Measurements from ENCODE around the gene HECTD2.
A peak's percentile ranks its signal among the peaks of the same experiment; 100 is the strongest.
"Not testable (repeated sequence)": the region's sequence is repeated elsewhere in the genome, so short reads cannot be mapped to it uniquely, and the experiment has no call there.

The HECTD2 gene

DNA sequence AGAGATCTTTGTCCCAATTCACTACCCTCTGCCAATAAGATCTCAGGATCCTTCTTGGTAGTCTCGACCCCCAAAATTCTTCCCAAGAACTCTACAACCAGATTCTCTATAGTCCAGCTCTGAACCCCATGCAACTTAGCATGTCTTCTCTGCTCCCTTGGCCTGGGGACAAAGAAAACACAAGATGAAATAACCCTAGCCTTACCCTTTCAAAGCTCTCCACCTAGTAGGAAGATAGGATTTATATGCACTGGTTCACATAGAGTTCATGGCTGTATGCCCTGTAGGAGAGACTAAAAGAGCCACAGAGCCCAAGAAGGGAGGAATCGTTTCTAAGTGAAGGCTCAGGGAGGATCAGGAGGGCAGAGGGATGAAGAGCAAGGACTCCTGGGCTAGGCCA, 126.6 kb downstream of the HECTD2 start:
- DNase-seq: no peak

DNA sequence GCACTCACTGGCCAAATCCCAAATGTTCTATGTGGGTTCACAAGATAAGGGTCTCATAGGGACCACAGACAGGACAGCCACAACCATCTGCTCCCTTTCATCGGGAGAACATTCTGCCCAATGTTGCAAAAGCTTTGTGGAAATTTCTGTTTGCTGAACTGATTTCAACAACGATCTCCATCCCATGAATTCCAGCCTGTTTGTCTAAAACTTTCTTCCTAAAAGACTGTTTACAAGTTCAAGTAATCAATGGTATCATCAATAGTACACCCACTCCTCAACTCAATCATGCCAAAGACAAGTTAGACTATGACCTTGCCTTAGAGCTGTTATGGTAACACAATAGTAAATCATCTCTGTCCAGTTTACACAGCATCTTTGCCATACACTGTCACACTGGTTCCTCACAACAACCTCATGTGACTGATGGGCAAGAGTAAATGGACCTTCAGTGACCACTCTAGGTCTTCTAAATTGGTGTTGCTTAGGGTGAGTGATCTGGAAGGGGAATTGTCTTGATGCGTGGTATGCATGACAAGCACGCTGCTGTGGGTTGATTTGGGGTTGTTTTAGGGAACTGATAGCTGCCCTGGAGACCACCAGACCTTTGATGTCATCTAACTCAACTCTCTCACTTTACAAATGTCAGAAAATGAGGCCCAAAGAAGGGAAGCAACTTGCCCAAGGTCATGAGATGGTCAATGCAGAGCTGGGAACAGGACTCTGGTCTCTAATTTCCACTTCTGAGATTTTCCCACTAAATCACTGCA, 127.7 kb downstream of the HECTD2 start:
- DNase-seq: no peak

DNA sequence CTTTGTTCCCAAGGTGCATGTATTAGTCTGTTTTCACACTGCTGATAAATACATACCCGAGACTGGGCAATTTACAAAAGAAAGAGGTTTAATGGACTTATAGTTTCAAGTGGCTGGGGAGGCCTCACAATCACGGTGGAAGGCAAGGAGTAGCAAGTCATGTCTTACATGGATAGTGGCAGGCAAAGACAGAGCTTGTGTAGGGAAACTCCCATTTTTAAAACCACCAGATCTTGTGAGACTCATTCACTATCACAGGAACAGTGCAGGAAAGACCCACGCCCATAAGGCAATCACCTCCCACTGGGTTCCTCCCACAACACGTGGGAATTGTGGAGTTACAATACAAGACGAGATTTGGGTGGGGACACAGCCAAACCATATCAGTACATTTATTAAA, 129.8 kb downstream of the HECTD2 start:
- no peak for DNase-seq

DNA sequence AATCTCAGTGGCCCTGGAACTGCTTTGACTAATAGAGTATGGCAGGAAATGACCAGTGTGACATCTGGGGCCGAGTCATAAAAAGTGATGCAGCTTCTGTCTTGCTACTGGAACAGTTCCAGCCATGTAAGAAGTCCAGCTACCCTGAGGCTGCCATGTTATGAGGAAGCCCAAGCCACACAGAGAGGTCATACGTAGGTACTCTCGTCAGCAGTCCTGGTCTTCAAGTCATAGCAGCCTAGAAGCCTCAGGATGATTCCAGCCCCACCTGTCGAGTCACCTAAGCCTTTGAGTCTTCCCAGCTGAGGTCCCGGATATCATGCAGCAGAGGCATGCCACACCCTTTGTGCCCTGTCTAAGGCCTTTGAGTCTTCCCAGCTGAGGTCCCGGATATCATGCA, 130.6 kb downstream of the HECTD2 start:
- no peak for DNase-seq

DNA sequence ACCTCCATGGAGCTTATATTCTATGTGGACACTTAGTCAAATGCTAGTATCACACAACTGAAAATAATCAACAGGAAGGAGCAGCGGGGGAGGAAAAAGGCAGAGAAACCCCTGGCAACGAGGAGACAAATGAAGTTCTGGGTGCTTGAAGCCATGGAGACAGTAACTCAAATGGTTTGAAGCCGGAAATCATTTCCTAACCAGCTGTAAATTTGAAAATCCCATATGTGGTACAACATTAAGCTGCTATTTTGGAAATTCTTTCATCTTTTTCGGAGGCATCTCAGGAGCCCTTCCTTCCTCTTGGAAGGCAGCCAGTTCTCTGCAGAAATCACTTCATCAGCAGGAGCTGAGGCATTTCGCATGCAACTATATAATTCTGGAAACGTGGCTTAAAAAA, 131.3 kb downstream of the HECTD2 start:
- peak in 14 of 56 donors; percentile 7 to 67 (median 36) for DNase-seq

DNA sequence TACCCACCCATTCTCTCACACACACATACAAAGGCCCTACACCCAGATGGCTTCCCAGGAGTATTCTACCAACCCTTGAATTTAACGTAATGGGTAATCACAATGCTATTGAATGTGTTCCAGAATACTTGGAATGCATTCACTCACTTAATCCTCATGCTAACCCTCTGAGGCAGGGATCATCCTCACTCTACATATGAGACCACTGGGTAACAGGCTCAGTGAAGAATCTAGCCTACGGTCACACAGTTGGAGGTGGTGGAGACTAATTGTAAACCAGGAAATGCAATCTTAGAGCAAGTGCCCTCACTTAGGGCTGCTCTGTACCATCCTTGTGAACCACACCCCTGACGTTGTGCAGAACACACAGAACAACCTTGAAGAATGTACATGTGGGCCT, 135.2 kb downstream of the HECTD2 start:
- no peak for DNase-seq

DNA sequence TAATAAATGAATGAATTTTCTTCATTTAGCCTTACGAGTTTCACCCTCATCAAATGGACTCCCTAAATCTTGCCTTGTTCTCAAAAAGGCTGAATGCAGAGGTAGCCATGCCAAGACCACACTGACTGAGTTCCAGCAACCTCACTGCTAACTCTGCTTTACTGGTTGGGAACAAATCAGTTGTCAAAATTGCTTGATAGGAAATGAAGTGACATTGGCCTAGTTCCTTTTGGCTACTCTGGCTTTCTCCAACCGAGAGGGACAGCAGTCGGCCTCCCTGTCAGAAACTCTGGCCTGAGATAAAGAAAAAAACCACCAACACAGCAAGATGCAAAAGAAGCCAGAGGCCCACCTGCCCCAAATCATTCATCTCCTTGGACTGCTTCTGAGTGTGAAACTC, 135.7 kb downstream of the HECTD2 start:
- DNase-seq: no peak

DNA sequence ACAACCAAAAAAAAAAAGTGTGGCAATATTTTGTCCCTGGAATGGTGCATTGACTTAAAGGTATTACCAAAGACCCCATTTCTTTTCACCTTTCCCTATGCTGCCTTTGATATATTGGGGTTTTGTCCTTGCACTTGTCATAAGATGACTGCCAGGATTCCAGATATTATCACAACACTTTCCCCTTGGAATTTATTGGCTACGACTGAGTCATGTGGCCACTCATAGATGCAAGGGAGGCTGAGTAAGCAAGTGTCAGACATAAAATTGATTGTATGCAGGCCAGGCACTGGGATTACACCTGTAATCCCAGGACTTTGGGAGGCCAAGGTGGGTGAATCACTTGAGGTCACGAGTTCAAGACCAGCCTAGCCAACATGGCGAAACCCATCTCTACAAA, 139.1 kb downstream of the HECTD2 start:
- no peak for DNase-seq

DNA sequence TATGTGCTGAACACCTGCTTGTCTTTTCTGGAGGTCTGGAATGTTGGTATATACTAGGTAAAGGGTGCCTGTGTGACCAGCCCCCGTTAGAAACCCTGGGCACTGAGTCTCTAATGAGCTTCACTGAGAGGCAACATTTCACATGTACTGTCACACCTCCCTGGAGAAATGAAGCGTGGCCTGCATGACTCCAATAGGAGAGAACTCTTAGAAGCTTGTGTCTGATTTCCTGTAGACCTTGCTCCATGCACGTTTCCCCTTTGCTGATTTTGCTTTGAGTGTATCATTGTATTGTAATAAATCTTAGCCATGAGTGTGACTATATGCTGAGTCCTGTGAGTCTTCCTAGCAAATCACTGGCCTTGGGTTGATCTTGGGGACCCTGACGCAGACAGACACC, 139.9 kb downstream of the HECTD2 start:
- DNase-seq: no peak

DNA sequence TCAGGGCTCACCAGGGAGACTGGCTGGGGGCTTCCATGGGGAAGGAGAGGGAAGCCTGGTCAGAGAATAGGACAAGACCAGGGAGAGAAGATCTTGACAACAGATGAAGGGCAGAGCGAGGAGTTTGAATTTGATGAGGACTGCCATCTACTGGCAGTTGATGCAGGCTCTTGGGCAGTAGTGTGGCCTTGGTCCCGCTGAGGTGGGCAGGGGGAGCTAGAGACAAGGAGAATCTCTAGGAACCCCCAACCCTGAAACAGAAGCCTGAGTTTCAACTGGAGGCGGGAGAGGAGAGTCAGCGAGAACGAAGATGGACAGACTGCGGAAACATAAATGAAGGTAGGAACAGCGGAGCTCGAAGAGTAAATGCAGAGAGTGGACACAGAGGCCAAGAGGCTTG, 141.7 kb downstream of the HECTD2 start:
- DNase-seq: peak in 37 of 56 donors; percentile 5 to 65 (median 28)

DNA sequence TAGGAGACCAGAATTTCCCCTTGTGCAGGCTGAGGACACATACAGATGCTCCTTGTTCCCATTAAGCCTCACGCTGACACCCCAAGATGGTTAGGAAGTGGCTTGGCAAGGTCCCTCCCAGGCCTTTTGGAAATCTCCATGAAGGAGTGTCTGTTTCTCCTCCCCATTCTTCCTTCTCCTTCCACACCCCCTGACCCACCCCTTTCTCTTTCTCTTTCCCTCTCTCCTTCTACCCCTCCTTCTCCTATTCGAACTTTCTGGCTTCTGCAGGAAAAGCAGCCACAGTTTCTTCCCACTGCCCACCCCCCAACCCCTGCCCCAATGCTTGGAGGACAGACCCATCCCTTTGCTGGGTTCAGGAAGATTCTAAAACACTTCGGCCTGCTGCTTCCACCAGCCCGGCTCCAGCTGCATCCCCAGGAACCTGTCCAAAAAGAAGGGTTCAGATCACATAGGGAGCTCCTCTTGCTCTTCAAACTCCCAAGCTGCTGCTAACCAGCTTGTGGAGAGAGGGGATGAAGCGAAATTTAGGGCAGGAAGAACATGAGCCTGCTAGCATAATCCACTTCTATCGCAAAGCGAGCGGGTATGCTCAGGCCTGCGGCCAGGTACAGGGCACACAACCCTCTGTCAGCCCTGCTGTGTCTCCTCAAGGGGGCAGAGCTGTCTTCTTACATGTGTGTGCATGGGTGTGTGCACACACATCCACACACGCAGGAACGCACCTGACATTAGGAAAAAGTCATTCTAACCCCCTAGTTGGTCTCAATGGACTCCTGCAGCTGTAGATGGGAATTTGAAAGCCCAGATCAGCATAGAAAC, 142.3 kb downstream of the HECTD2 start:
- peak in 7 of 56 donors; percentile 6 to 35 (median 9) for DNase-seq

DNA sequence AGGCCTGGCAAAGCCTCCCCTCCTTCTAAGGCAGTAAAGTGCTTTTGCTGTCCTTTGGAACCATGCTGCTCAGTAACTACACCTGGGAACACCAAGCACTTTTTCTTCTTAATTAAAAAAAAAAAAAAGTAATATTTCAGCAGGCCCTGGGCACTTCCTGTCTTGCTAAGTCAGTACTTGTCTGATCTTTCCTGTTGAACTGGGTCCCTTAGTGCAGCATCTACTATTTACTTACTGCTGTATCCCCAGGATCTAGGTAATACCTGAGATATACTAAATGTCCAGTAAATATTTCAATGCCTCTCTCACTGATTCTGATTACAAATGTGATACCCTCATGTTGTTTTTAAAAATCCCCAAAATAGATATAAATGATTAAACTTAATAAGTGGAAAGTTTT, 145.3 kb downstream of the HECTD2 start:
- no peak for DNase-seq

DNA sequence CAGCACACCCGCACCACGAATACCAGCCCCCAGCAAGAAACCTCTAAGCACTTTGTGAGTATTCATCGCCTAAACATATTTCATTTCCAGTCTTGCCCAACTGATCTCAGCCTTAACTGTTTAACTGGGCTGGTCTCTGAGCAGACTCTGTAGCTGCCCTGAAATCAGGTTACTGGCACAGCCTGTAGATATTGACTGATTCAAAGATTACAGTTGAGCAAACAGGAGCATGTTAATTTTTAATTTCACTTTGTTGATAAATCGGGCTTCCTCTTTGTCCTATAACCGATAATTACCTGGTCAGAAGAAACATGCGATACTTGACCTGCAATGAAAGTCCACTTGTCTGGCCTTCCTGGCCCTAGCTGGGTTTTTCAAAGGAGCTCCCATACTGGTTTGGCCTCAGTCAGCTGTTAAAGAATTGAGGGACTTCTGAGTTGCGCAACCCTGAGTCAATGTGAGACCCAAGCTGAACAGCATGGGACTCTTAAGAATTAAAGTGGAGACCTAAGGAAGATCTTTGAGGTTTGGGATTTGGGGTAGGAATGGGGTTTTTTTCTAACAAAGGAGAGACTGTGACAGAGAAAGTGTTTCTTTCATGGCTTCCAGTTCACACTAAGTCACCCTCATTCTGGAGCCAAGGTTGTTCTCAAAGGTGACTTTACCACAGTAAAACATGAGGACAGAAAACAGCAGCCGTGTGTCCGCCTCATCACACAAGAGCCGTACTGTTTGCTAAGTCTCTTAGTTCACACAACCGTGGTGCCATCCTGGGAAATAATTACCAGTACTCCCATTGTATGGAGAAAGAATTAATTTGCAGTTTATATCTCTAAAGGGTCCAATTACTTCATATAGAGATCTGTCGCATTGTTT, 146.8 kb downstream of the HECTD2 start:
- DNase-seq: no peak

DNA sequence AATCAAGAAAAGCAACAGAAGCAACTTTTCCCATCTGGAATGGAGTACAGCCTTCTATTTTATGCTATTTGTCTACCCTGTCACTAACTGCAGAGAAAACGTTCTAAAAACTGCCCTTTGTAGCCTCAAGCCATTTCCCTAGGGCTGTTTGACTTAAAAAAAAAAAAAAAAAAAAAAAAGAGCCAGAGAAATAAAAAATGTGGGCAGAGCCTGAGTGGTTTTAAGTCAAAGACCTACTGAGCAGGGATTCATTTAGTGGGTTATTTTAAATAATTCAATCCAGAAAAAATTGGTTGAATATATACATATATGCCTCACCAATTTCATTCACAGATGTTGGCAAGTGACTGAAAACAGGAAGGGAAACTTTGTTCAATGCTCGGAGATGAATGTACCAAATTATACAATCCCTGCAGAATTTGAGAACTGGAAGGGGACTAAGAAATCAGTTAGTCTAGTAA, 147.5 kb downstream of the HECTD2 start:
- no peak for DNase-seq

DNA sequence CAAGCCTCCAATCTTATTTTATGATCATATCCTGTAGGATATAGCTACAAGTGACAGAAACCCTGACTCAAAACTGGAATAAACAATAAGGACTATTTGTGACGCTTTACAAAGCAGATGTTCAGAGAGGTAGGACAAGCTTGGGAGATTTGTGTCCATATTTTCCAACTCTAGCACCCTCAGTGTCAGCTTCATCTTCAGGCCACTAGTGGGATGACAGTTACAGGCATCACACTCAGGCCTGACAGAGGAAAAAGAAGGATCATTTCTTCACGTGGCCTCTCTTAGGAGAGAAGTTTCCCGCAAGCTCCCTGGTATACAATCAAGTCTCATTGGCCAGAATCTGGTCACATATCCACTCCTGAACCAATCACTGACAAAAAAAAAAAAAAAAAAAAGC, 148.3 kb downstream of the HECTD2 start:
- DNase-seq: no peak

DNA sequence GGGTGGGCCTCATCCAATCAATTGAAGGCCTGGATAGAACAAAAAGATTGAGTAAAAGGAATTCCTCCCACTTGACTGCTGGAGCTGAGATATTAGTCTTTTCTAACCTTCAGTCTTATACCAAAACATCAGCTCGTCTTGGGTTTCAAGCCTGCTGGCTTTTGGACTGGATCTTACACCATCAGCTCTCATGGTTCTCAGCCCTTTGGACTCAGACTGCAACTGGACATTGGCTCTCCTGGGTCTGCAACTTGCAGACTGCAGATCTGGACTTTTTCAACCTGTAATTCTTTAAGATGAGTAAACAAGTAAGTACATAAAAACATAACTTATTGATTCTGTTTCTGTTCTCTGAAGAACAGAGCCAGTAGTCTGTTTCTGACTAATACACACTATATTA, 149.0 kb downstream of the HECTD2 start:
- no peak for DNase-seq

DNA sequence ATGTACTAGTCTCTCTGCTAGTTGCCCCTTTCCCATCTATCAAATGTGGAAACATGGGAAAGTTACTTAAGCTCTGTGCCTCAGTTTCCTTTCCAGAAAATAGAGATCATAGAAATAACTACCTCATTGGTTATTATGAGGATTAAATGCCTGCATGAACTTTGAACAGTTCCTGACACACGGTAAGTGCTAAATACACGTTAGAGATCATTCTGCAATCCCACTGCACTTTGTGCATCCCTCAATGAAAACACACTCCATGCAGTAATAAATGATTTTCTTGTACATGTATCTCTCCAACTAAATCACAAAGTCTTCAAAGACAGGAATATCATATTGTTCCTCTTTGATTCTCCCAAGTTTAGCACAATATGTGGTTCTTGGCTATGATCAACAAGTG, 149.6 kb downstream of the HECTD2 start:
- no peak for DNase-seq

DNA sequence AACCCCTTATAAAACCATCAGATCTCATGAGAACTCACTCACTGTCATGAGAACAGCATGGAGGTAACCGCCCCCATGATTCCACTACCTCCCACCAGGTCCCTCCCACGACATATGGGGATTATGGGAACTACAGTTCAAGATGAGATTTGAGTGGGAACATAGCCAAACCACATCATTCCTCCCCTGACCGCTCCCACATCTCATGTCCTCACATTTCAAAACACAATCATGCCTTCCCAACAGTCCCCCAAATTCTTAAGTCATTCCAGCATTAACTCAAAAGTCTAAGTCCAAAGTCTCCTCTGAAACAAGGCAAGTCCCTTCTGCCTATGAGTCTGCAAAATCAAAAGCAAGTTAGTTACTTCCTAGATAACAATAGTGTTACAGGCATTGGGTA, 150.7 kb downstream of the HECTD2 start:
- not testable (repeated sequence) for DNase-seq

DNA sequence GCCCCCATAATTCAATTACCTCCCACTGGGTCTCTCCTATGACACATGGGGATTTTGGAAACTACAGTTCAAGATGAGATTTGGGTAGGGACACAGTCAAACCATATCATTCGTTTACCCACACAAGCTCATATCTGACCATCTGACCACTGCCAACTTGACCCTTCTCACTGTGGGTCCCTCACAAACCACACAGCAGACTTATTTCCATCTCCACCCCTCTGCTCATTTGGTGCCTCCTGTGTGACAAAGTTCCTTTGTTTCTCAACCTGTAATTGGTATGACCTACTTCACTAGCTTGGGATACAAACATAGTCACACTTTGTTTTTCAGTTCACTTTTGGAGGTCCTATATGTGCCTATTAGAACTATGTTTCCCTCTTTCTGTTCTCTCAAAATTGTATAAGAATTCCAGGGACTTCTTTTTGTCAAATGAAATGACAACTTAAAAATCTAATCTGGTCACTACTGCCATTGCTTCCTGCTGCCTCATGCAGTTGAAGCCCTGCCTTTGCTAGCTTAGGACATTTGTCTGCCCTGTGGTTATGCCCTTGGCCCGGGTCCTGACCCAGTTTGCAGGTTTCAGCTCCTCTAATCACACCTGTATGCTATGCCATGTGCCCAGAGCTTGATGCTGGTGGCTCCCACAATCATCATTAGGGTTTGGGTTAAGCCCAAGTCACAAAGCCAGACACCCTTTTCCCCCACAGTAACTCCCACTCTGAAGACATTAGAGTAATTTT, 152.9 kb downstream of the HECTD2 start:
- no peak for DNase-seq

DNA sequence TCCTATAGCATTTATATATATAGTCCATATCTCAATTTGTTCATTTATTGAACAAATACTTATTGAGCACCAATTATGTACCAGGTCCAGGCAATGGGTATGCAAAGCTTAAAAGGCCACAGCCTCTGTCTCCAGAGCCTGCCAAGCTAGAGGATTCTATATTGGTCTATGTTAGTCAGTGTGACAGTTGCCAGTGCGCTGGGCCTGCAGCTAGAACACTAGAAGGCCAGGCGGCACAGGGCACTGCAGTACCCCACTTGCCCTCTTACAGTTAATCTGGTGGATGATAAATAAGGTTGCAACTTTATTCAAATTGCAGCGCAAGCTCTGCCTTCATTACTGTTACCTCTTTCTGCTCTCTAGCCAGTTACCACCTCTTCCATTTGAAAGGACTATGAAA, 153.9 kb downstream of the HECTD2 start:
- no peak for DNase-seq
